Islet of Langerhans (tissue), 1 donor: Measurements from ENCODE around the gene EGR1.
A peak's percentile ranks its signal among the peaks of the same experiment; 100 is the strongest.

Source experiments
- FAIRE-seq: peaks from one replicate; lab custom pipeline; 2011; peaks lifted over from hg19 to GRCh38; lab: Jason Lieb, UNC

The EGR1 gene

DNA sequence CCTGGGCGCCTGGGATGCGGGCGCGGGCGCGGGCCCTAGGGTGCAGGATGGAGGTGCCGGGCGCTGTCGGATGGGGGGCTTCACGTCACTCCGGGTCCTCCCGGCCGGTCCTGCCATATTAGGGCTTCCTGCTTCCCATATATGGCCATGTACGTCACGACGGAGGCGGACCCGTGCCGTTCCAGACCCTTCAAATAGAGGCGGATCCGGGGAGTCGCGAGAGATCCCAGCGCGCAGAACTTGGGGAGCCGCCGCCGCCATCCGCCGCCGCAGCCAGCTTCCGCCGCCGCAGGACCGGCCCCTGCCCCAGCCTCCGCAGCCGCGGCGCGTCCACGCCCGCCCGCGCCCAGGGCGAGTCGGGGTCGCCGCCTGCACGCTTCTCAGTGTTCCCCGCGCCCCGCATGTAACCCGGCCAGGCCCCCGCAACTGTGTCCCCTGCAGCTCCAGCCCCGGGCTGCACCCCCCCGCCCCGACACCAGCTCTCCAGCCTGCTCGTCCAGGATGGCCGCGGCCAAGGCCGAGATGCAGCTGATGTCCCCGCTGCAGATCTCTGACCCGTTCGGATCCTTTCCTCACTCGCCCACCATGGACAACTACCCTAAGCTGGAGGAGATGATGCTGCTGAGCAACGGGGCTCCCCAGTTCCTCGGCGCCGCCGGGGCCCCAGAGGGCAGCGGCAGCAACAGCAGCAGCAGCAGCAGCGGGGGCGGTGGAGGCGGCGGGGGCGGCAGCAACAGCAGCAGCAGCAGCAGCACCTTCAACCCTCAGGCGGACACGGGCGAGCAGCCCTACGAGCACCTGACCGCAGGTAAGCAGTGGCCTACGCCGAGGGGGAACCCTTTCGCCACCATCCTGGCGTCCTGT is at the start of gene EGR1:
TSS of gene EGR1 (plus strand) at position 219 of the 864 bp plus-strand sequence. CDS start at position 502, 283 bp downstream.
- FAIRE-seq: peak; percentile 84

DNA sequence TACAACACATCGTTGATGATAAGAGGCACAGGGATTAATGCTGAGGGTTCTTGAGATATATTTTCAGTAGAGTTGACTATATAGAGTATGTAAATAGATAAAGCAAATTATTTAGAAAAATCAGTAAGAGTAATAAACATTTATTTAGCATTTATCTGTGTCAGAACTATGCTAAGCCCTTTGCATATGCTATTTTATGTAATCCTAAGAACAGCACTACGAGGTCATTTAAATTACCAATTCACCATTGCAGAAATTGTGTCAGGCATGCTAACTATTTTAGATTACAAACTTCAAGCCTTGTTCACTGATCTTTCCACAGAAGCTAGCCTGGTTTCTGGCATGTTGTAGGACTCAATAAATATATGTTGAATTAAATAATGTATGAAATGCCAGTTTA is 46.8 kb upstream of the EGR1 start:
- FAIRE-seq: no peak

DNA sequence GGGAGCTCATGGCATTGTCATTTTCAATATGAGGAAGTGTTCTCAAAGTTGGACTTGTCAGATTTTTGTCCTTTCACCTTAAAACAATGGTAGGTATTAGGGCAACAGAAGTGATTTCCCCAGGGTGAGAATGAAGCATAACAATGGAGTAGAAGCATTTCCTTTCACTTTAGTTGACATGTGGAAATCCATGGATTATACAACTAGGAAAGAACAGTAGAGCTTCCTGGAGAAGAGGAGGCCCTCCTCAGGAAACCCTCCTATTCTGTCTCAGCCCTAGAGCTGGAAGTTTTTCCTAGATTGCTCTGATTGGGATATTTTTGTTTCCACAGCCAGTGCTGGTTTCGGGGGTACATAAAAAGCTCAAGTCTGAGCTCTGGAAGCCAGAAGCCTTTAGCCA is 40.2 kb upstream of the EGR1 start:
- FAIRE-seq: no peak

DNA sequence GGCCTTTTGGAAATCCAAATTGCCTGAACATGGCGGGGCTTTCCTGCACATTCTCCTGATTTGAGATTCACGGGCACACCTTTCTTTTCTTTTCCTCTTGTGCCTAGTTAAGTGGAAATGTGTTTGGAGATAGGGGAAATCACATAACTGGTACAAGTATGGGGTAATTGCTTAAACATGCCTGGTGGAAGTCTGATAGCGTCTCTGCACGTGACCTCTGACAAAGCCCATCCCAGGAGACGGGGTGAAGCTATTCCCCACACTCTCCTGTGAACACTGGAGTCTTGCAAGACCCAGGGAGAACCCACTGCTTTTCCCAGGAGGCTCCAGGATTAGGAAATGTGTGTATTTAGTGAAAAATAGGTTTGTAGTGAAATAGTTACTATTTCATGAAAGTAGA is 29.3 kb upstream of the EGR1 start:
- FAIRE-seq: no peak

DNA sequence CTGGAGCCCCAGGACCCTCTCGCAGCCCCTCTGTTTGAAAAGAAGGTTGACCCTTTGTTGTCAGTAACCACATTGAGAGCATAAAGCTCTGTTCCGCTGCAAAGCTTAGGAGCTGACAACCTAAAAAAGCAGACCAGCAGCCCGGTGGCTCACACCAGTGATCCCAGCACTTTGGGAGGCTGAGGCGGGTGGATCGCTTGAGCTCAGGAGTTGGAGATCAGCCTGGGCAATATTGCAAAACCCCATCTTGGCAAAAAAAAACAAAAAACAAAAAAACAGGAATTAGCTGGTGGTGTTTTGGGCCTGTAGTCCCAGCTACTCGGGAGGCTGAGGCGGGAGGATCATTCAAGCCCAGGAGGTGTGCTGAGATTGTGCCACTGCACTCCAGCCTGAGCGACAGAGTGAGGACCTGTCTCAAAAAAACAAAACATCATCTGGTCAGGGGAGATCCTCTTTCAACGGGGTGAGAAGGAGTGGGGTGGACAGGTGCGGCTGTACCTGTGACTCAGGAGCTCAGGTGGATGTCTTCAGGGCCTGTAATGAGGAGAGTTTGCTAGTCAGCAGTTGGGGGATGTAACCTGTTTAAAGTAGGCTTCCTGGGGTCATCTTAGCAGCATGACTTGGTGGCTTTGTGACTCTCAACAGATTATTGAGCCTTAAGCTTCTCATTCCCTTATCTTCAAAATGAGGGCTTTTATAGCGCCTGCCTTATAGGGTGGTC is 27.1 kb upstream of the EGR1 start:
- FAIRE-seq: no peak

DNA sequence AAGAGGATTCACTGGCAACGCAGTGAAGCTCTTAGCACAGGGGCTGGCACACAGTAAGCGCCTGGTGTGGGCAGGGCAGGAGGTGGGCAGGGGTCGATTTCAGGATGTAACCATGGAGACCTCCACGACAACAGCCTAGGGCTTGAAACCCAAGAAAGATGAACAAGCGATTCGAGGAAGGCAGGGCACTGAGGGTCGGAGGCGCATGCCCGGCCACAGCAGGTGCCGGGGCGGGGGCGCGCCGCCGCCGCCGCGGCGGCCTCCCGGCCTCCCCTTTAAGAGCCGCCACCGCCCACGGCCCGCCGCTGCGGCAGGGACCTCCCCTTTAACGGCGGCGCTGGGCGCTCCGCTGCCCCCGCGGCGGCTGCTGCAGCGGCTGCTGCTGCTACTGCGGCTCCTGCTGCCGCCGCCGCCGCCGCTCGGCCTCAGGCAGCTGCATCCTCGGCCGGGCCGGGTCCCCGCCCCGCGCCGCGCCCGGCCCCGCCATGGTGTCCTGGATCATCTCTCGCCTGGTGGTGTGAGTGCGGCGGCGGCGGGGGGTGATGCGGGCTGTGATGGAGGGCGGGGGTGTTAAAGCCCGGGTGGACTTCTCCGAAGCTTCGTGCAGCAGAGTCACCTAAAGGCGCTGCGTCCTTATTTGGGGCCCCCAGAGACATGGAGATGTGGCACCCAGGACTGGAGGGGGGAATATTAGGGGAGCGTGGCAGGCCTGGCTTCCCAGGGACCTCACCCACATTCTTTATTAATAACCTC is 26.4 kb upstream of the EGR1 start, which contains the start of gene REEP2:
TSS of gene REEP2 (plus strand) at position 334 of the 753 bp plus-strand sequence. CDS start at position 486, 152 bp downstream.
- no peak for FAIRE-seq

DNA sequence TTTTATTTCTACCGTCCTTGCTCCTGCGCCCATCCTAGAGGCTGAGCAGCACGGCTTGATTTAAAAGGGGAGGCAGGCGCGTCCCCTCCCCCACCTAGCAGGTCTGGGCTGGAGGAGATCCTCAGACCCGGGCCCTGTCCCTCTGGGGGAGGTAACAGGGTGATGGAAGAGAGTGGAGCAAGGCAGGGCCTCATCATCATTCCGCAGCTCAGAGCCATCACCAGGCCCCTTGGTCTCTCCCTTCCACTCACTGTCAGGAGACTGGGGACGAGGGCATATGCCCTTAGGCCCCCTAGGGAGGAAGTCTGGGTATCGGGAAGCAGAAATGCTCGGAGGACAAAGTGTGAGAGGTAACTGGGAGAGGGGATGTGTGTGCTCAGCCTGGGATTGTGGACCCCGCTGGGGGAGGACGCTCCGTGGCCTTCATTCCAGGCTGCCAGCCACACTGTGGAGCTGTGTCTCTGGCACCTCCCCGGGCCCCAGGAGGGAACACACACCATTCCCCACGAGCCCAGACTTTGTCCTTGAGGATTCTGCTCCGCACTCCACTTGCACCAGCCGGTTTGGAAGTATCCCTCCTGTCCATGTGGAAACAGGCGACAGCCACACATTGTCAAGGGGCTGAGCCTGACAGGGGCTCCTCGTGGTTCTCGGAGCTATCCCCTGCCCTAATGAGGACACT is 25.7 kb upstream of the EGR1 start:
- no peak for FAIRE-seq

DNA sequence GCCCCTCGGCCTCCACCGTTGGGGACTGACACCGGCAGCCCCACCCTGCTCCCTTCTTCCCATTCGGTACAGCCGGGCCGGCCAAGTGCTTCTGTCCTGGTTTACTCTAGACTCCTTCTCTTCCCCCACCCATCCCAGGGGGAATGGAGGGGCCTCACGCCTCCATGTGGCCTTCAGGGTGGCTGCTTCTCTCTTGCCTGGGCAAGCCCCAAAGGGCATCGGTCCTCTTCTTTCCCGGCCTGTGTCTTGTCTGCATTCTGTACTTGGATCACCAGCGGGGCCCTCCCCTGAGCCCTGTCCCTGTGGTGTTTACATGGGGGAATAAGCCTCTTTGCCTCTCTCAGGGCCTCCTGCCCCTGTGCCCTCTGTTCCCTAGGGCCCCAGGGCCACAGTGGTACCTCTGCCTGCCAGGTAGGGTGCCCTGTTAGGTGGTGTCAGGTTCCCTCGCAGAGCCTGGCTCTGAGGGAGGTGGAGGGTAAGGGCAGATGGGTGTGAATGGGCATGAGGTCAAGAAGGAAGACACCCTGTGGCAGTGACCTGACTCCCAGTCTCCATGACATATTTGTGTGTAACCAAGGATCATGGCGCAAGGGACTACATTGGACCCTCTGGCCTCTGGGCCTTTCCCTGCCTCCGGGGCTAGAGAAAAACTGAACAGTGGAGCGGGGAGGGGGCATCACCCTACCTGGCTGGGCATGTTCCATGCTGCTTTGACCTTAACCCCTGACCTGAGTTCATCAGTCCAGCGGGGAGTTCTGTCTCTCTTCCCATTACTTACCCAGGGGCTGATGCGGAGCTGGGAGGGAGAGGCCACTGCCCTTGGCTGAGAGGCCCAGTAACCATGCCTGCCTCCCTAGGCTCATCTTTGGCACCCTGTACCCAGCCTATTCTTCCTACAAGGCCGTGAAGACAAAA is 24.9 kb upstream of the EGR1 start:
- FAIRE-seq: no peak

DNA sequence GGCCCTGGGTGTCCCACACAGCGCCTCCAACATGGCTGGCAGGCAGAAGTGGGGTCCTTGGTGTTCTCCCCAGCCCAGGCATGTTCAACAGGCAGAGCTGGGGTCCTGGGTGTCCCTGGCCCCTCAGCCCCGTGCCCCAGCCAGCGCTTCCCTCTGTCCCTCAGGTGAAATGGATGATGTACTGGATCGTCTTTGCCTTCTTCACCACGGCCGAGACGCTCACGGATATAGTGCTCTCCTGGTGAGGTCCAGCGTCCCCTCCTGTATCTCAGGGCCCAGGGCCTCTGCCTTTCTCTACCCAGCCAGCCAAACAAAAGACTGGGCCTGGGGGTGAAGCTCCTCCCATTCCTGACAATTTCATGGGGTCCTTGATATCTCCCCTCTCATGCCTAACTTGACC is 24.1 kb upstream of the EGR1 start:
- no peak for FAIRE-seq

DNA sequence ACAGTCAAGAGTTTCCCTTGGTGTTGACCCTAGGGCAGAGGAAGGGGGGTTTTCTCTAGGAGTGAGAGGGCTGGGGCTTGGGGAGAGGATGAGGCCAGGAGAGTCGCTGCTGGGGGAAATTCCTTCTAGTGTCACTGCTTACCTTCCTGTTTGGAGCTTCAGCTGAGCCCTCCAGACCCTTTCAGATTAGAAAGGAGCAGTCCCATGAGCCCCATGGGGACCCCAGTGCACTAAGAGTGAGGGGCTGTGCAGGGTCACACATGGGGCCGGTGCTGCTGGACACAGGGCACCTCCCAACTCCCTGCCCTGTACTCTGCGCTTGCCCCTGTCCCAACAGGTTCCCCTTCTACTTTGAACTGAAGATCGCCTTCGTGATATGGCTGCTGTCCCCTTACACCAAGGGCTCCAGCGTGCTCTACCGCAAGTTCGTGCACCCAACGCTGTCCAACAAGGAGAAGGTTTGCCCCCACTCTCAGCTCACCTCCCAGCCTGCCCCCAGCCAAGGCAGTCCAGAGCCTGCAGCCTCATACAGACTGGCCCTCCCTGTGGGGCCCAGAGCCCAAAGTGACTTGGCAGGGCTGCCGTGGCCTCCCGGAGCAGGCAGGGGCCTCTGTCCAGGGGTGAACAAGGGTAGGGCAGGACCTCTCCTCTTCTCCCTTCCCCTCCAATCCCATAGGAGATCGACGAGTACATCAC is 21.1 kb upstream of the EGR1 start:
- FAIRE-seq: no peak

DNA sequence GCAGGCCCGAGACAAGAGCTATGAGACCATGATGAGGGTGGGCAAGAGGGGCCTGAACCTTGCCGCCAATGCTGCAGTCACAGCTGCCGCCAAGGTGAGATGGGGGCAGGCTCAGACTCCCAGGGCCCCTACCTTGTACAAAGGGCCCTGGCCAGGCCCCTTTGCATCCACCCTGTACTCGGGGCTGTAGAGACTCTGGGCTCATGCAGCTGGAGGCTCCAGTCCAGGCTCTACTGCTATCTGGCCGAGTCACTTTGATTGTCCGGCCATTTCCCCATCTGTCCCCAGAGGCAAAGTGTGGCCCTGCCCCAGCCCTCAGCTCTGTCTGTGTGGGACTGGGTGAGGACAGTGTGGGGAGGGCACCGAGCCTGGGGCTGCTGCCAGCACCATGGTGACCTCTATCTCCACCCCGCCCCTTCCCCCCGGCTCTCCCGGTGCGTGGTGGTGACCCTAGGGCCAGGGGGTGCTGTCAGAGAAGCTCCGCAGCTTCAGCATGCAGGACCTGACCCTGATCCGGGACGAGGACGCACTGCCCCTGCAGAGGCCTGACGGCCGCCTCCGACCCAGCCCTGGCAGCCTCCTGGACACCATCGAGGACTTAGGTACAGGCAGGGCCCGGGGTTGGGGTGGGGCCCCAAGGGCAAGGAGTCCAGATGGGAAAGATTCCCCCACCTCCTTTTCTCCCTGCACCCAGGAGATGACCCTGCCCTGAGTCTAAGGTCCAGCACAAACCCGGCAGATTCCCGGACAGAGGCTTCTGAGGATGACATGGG is 20.3 kb upstream of the EGR1 start:
- no peak for FAIRE-seq

DNA sequence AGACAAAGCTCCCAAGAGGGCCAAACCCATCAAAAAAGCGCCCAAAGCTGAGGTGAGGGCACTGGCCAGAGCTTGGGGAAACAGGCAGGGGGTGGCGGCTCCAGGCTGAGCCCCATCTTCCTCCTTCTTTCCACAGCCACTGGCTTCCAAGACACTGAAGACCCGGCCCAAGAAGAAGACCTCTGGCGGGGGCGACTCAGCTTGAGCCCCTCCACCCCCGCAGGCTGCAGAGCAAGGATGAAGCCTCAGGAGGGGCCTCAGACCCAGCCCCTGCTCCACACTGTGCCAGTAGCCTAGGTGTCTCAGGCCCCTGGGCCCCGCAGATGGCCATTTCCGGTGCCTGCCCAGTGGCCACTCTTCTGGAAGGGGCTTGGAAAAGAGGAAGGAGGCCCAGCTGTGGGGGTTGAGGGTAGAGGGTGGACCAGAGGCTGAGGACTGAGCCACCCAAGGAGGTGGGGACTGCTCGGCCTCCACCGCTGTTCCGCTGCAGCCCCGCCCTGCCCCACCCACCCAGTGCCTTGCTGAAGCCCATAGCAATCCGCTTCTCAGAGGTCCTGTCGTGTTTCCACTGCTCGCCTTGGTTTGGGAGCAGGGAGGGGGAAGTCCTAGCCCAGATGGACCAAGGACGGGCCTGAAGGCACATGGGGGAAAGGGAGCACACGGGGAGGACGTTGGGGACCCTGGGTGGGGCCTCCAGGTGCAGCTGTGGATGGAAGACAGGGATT is 19.6 kb upstream of the EGR1 start:
- no peak for FAIRE-seq

DNA sequence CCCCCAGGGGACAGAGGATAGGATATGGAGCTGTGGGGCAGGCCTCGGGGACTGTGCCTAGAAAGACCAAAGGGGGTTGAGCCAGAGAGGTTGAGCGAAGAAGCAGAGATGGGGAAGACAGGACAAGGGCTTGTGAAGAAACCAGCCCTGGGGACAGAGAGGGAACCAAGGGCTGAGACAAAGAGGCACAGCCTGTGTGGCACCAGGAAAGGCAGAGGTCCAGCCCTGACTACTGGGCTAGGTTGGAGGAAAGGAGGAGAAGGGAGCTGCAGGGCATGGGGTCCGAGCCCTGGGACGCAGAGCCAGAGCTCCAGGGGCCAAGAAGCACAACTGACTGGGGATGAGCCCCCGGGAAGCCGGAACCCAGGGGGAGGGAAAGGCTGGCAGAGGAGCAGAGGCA is 17.2 kb upstream of the EGR1 start:
- no peak for FAIRE-seq

DNA sequence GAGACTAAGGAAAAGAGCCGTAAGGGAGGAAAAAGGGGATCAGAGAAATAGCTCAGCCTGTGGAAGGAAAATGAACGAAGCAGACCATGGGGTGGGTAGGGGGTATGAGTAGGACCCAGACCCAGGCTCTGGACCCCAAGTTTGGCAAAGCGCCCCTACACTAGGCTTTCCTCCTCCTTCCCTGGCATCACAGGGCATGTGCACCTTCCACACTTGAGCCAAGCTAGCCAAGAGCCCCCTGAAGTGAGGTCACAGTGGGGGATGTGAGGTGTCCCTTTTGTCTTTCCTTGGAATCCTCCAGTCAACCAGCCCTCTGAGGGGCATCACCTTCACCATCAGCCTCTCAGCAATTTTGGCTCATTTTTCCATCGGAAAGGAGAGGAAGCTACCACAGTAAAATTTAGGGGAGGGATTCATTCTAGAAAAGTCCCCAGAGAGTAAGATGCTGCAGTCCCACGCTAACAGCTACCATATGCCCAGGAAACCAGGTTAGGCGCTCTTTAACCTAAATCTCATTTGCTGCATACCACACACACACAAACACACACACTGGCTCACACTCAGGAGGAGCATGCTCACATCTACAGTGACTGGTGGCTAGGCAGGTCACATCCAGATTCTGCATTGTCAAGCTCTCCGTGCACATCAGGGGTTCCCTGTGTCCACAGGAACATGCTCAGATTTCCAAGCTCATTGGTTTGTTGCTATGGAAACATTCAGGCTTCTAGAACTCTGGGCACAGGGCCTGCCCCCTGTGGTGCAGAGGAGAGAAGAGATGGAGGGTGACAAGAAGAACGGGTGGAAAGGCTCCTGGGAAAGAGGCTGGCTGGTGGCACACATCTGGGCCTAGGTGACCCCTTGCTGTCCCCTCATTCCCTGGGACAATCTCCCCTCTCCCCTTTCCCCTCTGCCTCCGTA is 16.5 kb upstream of the EGR1 start:
- no peak for FAIRE-seq

DNA sequence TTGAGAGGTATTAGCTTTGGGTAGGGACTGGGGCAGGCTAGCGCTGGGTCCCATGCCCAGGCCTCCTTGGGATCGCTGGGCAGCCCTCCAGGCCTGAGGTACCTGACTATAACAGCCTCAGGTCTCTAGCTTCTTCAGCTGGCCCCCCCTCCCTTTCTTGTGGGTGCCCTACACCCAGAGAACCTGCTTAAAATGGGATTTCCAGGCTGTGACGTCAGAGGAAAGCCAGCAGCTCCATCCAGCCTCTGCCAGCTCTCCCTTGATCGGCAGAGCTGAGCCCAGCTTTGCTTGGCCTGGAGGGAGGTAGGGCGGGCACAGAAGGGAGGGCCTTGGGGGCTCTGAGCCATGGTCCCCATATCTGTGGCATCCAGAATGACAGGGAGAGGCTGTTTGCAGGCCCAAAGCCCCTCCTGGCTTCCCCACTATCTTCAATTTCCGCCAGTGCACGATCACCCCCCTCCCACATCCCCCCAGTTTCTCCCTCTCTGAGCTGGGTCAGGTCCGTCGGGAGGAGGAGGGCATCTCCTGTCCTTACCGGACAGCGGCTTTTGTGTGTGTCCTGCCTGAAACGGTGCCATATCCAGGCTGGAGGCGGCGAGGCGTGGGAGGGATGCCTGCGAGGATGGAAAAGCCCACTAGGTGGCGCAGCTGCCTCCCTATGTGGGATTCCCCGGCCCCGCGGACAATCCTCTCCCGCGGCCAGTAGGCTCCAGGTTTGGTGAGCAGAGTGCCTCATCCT is 15.6 kb upstream of the EGR1 start:
- no peak for FAIRE-seq

DNA sequence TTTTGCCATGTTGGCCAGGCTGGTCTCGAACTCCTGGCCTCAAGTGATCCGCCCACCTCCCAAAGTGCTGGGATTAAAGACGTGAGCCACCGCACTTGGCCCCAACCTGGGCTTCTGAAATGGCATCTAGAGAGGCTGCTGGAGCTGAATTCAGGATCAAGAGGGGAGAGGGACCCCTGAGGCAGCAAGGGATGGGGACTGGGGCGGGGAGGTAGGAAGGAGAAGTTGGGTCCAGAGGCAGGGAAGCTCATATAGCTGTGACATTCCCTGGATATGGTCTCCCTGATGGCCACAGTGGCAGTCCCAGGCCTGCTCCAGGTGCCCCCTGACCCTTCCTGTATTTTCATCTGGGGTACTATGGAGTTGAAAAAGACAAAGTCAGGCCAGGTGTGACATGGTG is 14.3 kb upstream of the EGR1 start:
- FAIRE-seq: no peak

DNA sequence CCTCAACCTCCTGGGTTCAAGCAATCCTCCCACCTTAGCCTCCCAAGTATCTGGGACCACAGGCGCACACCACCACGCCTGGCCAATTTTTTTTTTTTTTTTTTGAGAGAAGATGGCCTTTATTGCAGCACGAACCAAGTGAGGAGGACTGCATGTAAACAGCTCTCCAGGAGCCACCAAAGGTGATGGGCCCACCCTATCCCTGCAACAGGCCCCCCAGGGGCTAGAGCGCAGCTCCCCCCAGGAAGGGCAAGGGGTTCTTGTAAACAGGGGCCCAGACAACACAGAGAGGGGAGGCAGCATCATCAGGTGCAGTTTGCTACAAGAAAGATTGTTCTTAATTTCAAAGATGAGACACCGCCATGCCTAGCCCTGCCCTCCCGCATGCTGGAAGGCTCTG is 12.6 kb upstream of the EGR1 start:
- FAIRE-seq: no peak
